DND-41 (cell line): Measurements from ENCODE around the gene PLPP1.

Source experiments
- ATAC-seq: fragments of 200-7000 bp; cut with Tn5 transposase; 3 replicates; pipeline ENCODE4 v1.9.1; 2021; ENCODE audit warnings: low read depth; ENCODE audit not compliant: insufficient read depth
- DNase-seq: peaks from one replicate; pipeline ENCODE4 v3.0.0-alpha.2; 2020
- H2AFZ ChIP-seq: 2 replicates; pipeline ENCODE4 v1.6.0; 2012; ENCODE audit warnings: low read depth, low read length
- H3K27ac ChIP-seq: 2 replicates; pipeline ENCODE4 v1.5.1; 2012; ENCODE audit warnings: low read length, inconsistent platforms
- H3K27me3 ChIP-seq: fragments of 200-600 bp; sonication (generic); 2 replicates; pipeline ENCODE4 v1.6.0; 2012; ENCODE audit warnings: low read length, mild to moderate bottlenecking, inconsistent platforms; ENCODE audit not compliant: insufficient read depth, poor library complexity
- H3K36me3 ChIP-seq: 2 replicates; pipeline ENCODE4 v1.5.1; 2012; ENCODE audit warnings: low read length, inconsistent platforms; ENCODE audit not compliant: insufficient read depth
- H3K4me1 ChIP-seq: 2 replicates; pipeline ENCODE4 v1.5.1; 2012; ENCODE audit warnings: mild to moderate bottlenecking, low read length; ENCODE audit not compliant: insufficient read depth
- H3K4me2 ChIP-seq: 2 replicates; pipeline ENCODE4 v1.6.0; 2012; ENCODE audit warnings: mild to moderate bottlenecking, moderate library complexity, low read length, inconsistent platforms; ENCODE audit not compliant: insufficient read depth
- H3K4me3 ChIP-seq, 2 experiments: fragments of 200-600 bp in 1 of 2; shearing (Covaris generic) in 1 of 2; 2 replicates each; pipeline ENCODE4 v1.5.1; 2012 to 2016; ENCODE audit warnings: inconsistent platforms in 2 of 2, low read length in 2 of 2, mild to moderate bottlenecking in 2 of 2, low read depth in 1 of 2, moderate library complexity in 1 of 2
- H3K79me2 ChIP-seq: 2 replicates; pipeline ENCODE4 v1.6.0; 2012; ENCODE audit warnings: low read length, inconsistent platforms; ENCODE audit not compliant: insufficient read depth
- H3K9ac ChIP-seq: 2 replicates; pipeline ENCODE4 v1.6.0; 2012; ENCODE audit warnings: low read depth, mild to moderate bottlenecking, inconsistent platforms, low read length, moderate library complexity
- H3K9me3 ChIP-seq: 2 replicates; pipeline ENCODE4 v1.5.1; 2012; ENCODE audit warnings: low read length, moderate library complexity, mild to moderate bottlenecking, inconsistent platforms; ENCODE audit not compliant: insufficient read depth, severe bottlenecking
- H4K20me1 ChIP-seq: 2 replicates; pipeline ENCODE4 v1.6.0; 2012; ENCODE audit warnings: low read length; ENCODE audit not compliant: insufficient read depth
- EZH2 ChIP-seq: IDR thresholded peaks from 3 replicates; pipeline ENCODE4 v1.6.1; 2012; ENCODE audit warnings: borderline replicate concordance, low read depth, mild to moderate bottlenecking, moderate library complexity, low read length, inconsistent platforms; ENCODE audit not compliant: severe bottlenecking
- TF ChIP-seq, protein P1 (sequence below): IDR thresholded peaks from 2 replicates; pipeline ENCODE4 v1.5.1; 2012; ENCODE audit warnings: borderline replicate concordance, low read length, moderate library complexity, mild to moderate bottlenecking; ENCODE audit not compliant: poor library complexity, severe bottlenecking; ENCODE audit errors: extremely low read depth

PLPP1 gene

DNA sequence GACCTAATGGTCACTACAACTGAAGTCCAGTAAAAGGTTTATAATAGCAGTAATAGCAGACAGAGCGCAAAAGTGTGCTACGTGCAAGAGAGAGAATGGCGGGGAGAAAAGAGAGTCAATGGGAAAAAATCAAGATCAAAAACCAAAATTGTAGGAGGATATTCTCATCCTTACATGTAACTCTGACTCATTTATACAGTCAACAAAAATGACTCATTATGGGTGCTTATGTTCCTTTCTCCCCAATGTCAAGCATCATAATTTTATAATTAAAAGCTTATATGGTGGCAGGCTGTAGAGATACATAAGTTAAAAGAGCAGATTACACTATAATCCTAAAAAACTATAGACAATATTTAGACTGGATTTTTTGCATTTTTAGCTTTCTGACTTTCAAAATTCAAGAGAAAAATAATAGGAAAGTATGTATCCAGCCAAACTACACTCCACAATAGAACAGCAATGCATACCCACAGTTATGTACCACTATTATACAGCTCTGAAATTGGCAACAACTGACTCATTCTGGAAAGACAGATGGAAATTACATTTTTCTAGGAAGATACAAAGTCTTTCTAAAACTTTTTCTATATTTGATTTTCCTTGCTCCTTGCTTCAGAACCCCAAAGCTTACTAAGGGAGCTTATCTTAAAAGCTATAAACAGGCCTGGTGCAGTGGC, 78.4 kb downstream of the PLPP1 start:
- no peak overlapping the region for H2AFZ ChIP-seq
- no peak overlapping the region for H3K4me2 ChIP-seq
- TF ChIP-seq EZH2 = no peak
- TF ChIP-seq, protein P1, sequence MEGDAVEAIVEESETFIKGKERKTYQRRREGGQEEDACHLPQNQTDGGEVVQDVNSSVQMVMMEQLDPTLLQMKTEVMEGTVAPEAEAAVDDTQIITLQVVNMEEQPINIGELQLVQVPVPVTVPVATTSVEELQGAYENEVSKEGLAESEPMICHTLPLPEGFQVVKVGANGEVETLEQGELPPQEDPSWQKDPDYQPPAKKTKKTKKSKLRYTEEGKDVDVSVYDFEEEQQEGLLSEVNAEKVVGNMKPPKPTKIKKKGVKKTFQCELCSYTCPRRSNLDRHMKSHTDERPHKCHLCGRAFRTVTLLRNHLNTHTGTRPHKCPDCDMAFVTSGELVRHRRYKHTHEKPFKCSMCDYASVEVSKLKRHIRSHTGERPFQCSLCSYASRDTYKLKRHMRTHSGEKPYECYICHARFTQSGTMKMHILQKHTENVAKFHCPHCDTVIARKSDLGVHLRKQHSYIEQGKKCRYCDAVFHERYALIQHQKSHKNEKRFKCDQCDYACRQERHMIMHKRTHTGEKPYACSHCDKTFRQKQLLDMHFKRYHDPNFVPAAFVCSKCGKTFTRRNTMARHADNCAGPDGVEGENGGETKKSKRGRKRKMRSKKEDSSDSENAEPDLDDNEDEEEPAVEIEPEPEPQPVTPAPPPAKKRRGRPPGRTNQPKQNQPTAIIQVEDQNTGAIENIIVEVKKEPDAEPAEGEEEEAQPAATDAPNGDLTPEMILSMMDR = no peak
- no peak overlapping the region for H3K4me3 ChIP-seq
- H3K4me1 ChIP-seq = no peaks in the 10 kb centered on the region
- no peaks in the 10 kb centered on the region for H3K79me2 ChIP-seq
- no peaks in the 10 kb centered on the region for H4K20me1 ChIP-seq
- no peak overlapping the region for H3K27ac ChIP-seq
- DNase-seq (no peak), ATAC-seq (no peak)
- H3K9me3 ChIP-seq = no peaks in the 10 kb centered on the region
- H3K36me3 ChIP-seq = peaks cover 8% of the 10 kb centered on the region; the same call in 1 of the 2 replicates
- no peaks in the 10 kb centered on the region for H3K27me3 ChIP-seq
- no peak overlapping the region for H3K9ac ChIP-seq

DNA sequence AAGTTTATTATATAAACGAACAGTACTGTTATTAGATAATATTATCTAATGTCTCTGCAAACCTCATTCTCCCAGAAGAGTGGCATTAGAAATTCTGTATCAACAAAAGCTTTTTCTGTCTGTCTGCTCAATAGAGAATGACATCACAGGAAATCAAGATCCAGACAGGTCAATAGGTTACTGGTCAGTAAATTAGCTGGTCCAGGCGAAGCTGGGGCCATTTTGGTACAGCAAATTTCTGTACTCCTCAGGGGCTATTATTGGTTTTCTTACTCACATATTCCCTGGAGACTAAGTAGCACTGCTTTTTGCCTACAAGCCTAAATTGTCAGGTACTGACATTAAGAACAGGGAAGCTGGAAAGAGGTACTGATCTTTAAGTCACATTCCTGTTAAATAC, 80.5 kb downstream of the PLPP1 start:
- no peak overlapping the region for H3K4me3 ChIP-seq
- DNase-seq (no peak), ATAC-seq (no peak)
- H3K27me3 ChIP-seq = no peaks in the 10 kb centered on the region
- H3K9me3 ChIP-seq = no peaks in the 10 kb centered on the region
- no peaks in the 10 kb centered on the region for H4K20me1 ChIP-seq
- H3K27ac ChIP-seq = no peak overlapping the region
- peaks cover 8% of the 10 kb centered on the region; the same call in 1 of the 2 replicates for H3K36me3 ChIP-seq
- no peak overlapping the region for H3K4me2 ChIP-seq
- no peaks in the 10 kb centered on the region for H3K4me1 ChIP-seq
- no peak overlapping the region for H3K9ac ChIP-seq
- TF ChIP-seq, protein P1 = no peak
- TF ChIP-seq EZH2 = no peak
- H3K79me2 ChIP-seq = no peaks in the 10 kb centered on the region
- H2AFZ ChIP-seq = no peak overlapping the region

DNA sequence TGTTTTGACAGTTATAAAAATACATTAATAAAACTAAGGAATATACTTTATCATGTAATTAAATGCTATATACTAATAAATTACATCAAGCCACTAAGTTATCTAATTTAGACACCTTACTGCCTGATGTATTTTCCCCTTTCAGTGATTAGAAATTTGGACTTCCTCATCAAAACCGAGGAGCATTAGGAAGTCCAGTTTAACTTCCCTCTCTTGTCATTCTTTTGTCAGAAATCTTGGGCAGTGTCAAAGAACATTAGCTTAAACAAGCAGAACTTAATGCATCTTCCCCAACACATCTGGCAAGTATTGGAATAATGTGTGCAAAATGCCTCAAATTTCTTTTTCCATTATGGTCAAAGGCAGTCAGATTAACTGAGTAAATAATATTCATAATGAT, 81.6 kb downstream of the PLPP1 start:
- TF ChIP-seq, protein P1 = no peak
- no peak for TF ChIP-seq EZH2
- no peaks in the 10 kb centered on the region for H4K20me1 ChIP-seq
- H3K4me2 ChIP-seq = no peak overlapping the region
- no peaks in the 10 kb centered on the region for H3K27me3 ChIP-seq
- H3K9me3 ChIP-seq = no peaks in the 10 kb centered on the region
- no peaks in the 10 kb centered on the region for H3K4me1 ChIP-seq
- H3K4me3 ChIP-seq = no peak overlapping the region
- H3K36me3 ChIP-seq = peaks cover 12% of the 10 kb centered on the region; the same call in 1 of the 2 replicates
- no peak for ATAC-seq
- H3K9ac ChIP-seq = no peak overlapping the region
- no peaks in the 10 kb centered on the region for H3K79me2 ChIP-seq
- no peak overlapping the region for H3K27ac ChIP-seq
- no peak overlapping the region for H2AFZ ChIP-seq
- no peak for DNase-seq

DNA sequence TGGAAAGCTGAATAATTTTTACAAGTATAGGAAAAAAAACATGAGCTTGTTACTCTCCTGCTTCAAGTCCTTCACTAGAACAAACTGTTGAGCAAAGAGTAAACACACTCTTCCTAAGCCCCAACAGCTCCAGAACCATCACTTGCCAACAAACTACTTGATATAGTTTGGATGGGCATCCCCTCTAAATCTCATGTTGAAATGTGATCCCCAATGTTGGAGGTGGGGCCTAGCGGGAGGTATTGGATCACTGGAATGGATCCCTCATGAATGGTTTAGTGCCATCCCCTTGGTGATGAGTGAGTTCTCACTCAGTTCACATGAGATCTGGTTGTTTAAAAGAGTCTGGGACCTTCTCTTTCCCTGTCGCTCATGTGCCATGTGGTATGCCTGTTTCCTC, 82.8 kb downstream of the PLPP1 start:
- Histone ChIP-seq H3K4me3 (no peak overlapping the region), H4K20me1 (no peaks in the 10 kb centered on the region), H3K4me2 (no peak overlapping the region), H3K9me3 (no peaks in the 10 kb centered on the region), H3K4me1 (no peaks in the 10 kb centered on the region), H3K9ac (no peak overlapping the region), H2AFZ (no peak overlapping the region), H3K36me3 (peaks cover 12% of the 10 kb centered on the region; the same call in 1 of the 2 replicates), H3K27me3 (no peaks in the 10 kb centered on the region), H3K79me2 (no peaks in the 10 kb centered on the region), H3K27ac (no peak overlapping the region)
- DNase-seq (no peak), ATAC-seq (no peak)
- TF ChIP-seq, protein P1 = no peak
- no peak for TF ChIP-seq EZH2
